Measurements from ENCODE around the gene IGIP. TPM values are rescaled to one million over a fixed set of nuclear protein-coding genes. Genes with fewer than 3 reads are reported as not detected.

IGIP gene
- total and polyA plus RNA-seq, 2 of the 8 experiments (the other 6 are each of a cell fraction or from before 2014, with no cell fraction given) = 0.32 to 0.69 TPM

- TF ChIP-seq CREB1 (IDR thresholded peaks at IDR 0.05) = no peak
- no peak for TF ChIP-seq CHD1 (IDR thresholded peaks at IDR 0.05; ENCODE audit: low read depth, low read length)
- no peak for TF ChIP-seq POLR2A (IDR thresholded peaks at IDR 0.05; ENCODE audit: control extremely low read depth in 1 of 2, low read depth in 2 of 2, low read length in 2 of 2)
- no peak for TF ChIP-seq SP2 (IDR thresholded peaks at IDR 0.05; ENCODE audit: low read length)
- TF ChIP-seq SP4 (IDR thresholded peaks at IDR 0.05; ENCODE audit: low read length) = no peak
- TF ChIP-seq ATF2 (IDR thresholded peaks at IDR 0.05; ENCODE audit: low read length) = no peak
- TF ChIP-seq EGR1 (IDR thresholded peaks at IDR 0.05; ENCODE audit: borderline replicate concordance, low read depth, low read length) = no peak
- TF ChIP-seq YY1 (IDR thresholded peaks at IDR 0.05; ENCODE audit: low read depth, low read length) = no peak
- TF ChIP-seq SP1 (IDR thresholded peaks at IDR 0.05; ENCODE audit: low read depth, low read length) = no peak
- TF ChIP-seq ZNF274 (IDR thresholded peaks at IDR 0.05; ENCODE audit: borderline replicate concordance, extremely low read depth, low read length) = no peak
- no peak for TF ChIP-seq KDM4A (IDR thresholded peaks at IDR 0.05; ENCODE audit: low read depth, low read length, severe bottlenecking)
- no peak for TF ChIP-seq ASH2L (IDR thresholded peaks at IDR 0.05; ENCODE audit: low read length)
- no peak for TF ChIP-seq KDM5A (IDR thresholded peaks at IDR 0.05; ENCODE audit: low read length)
- TF ChIP-seq NANOG (IDR thresholded peaks at IDR 0.05; ENCODE audit: insufficient read depth, low read depth, low read length, poor library complexity, severe bottlenecking) = no peak
- H3K4me2 ChIP-seq (ENCODE audit: insufficient read depth in 1 of 2, low read depth in 2 of 2, low read length in 2 of 2) = no peak overlapping the region
- no peak overlapping the region for H4K5ac ChIP-seq (ENCODE audit: insufficient read length, low read depth, low read length)
- H3K56ac ChIP-seq (replicated peaks; ENCODE audit: insufficient read length, low read depth, low read length) = no peak overlapping the region
- 82% methylated on average over 4 of the region's 4 CpGs; no CpG with 5 or more reads in 1 of the 2 experiments for WGBS, 2 experiments (ENCODE audit: extremely low coverage in 1 of 2, insufficient coverage in 1 of 2, insufficient read length in 1 of 2, insufficient replicate concordance in 2 of 2, low coverage in 1 of 2, low lambda C conversion rate in 2 of 2, missing lambda C conversion rate in 1 of 2)
- DNase-seq (ENCODE audit: low read depth in 1 of 2, low spot score in 2 of 2) (no peak), FAIRE-seq (no peak)
- no peak overlapping the region for H3K4me3 ChIP-seq (ENCODE audit: extremely low read depth in 1 of 4, insufficient read depth in 2 of 4, low read depth in 3 of 4, low read length in 4 of 4)
- no peak overlapping the region for H2BK5ac ChIP-seq (ENCODE audit: low read depth, low read length)
- no peaks in the 10 kb centered on the region for H3K9me3 ChIP-seq (ENCODE audit: insufficient read depth in 2 of 2, low read depth in 1 of 2, low read length in 1 of 2)
- H2BK15ac ChIP-seq (ENCODE audit: low read length) = no peak overlapping the region
- POLR2A ChIA-PET (ENCODE audit: partially characterized antibody) = no interaction called here
- no peaks in the 10 kb centered on the region for H3K36me3 ChIP-seq (ENCODE audit: control insufficient read depth in 2 of 4, insufficient read depth in 4 of 4, low read length in 3 of 4)
- H3K23me2 ChIP-seq (ENCODE audit: low read depth, low read length) = no peaks in the 10 kb centered on the region
- H2AK5ac ChIP-seq (ENCODE audit: low read depth, low read length) = no peak overlapping the region
- no peak overlapping the region for H2BK12ac ChIP-seq (ENCODE audit: low read depth, low read length)
- no peak overlapping the region for H2AFZ ChIP-seq (ENCODE audit: low read length)
- H3K79me1 ChIP-seq (ENCODE audit: low read depth, low read length) = no peaks in the 10 kb centered on the region
- H3K79me2 ChIP-seq (ENCODE audit: control insufficient read depth in 1 of 2, insufficient read depth in 2 of 2, low read length in 2 of 2) = no peaks in the 10 kb centered on the region
- H3K4ac ChIP-seq (replicated peaks; ENCODE audit: insufficient read length, low read depth, low read length) = no peak overlapping the region
- H3K18ac ChIP-seq (ENCODE audit: extremely low read depth, low read length) = no peak overlapping the region
- no peaks in the 10 kb centered on the region for H3K4me1 ChIP-seq (replicated peaks in 1 of 4; ENCODE audit: control insufficient read depth in 3 of 4, insufficient read depth in 4 of 4, low read length in 3 of 4)
- H3K9ac ChIP-seq (replicated peaks in 1 of 4; ENCODE audit: extremely low read depth in 1 of 4, low read depth in 3 of 4, low read length in 3 of 4) = no peak overlapping the region
- H4K91ac ChIP-seq (replicated peaks; ENCODE audit: insufficient read length, low read length) = no peak overlapping the region
- H4K20me1 ChIP-seq (replicated peaks in 1 of 2; ENCODE audit: control insufficient read depth in 1 of 2, insufficient read depth in 2 of 2, low read length in 2 of 2) = no peaks in the 10 kb centered on the region
- no peaks in the 10 kb centered on the region for H3K27me3 ChIP-seq (replicated peaks in 1 of 4; ENCODE audit: control insufficient read depth in 3 of 4, extremely low read depth in 1 of 4, insufficient read depth in 3 of 4, low read length in 3 of 4)
- H2BK120ac ChIP-seq (replicated peaks; ENCODE audit: low read depth, low read length) = no peak overlapping the region
- no peak overlapping the region for H2BK20ac ChIP-seq (ENCODE audit: low read length)
- no peak overlapping the region for H3K23ac ChIP-seq (ENCODE audit: insufficient read length)
- no peak overlapping the region for H3K27ac ChIP-seq (ENCODE audit: low read depth, low read length)
- CTCF ChIA-PET (ENCODE audit: partially characterized antibody) = interaction anchor here (0.6 to 1.5 kb wide), 3 partner anchors 10 to 31 kb away, joined by 3 to 9 read pairs (median 4); no protein-coding TSS in a partner anchor
- H4K8ac ChIP-seq (ENCODE audit: extremely low read depth, insufficient read depth, low read length) = no peak overlapping the region
- H3K14ac ChIP-seq (ENCODE audit: insufficient read length) = no peak overlapping the region
Observed at GRCh38 chr5:140165923-140166270, 40.2 kb downstream of the IGIP start.

Measured in H1 (cell line).